RKO (cell line): ENCODE data around the gene COBLL1.
"Not testable (repeated sequence)": the region's sequence is repeated elsewhere in the genome, so short reads cannot be mapped to it uniquely, and the experiment has no call there.

ENCODE experiments used
- DNase-seq: peaks from one replicate; pipeline ENCODE4 v3.0.0-alpha.2; 2016; ENCODE audit warnings: low spot score

Gene COBLL1

GRCh38 chr2:164784376-164784775 is 57.2 kb downstream of the COBLL1 start:
- no peak for DNase-seq

DNA sequence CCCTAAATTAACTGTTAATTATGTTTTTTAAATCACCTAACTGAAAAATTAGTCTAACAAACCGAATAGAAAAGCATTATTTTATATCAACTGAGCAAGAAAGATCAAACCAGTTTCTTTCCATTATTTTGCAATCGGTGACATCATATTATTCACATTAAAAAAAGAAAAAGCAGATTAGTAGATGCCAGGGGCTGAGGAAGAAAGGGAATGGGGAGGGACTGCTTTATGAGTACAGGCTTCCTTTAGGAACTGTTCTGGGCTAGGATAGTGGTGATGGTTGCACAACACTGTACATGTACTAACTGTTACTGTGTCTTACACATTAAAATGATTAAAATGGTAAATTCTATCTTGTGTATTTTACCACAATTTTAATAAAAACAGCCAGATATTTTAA is 59.3 kb downstream of the COBLL1 start:
- DNase-seq, result no peak

DNA sequence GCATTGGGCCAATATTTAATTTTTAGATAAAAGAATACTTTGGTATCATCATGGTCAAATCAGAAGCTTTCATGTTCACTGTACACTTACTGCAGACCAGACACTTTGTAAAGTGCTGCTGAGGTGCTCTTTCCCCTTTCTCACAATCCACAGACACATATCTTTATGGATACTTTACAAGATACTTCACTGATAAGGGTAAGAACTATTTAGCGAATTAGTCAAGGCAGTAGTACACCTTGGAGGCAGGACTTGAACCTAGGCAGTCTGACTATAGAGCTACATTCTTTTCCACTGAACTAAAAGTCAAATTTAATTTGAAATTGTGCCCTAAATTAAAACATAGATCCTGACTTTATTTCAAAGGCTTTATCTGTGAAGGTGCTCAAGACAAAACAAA is 60.2 kb downstream of the COBLL1 start:
- no peak for DNase-seq

- no peak for DNase-seq
Observed at GRCh38 chr2:164780611-164781178, 60.9 kb downstream of the COBLL1 start.

DNA sequence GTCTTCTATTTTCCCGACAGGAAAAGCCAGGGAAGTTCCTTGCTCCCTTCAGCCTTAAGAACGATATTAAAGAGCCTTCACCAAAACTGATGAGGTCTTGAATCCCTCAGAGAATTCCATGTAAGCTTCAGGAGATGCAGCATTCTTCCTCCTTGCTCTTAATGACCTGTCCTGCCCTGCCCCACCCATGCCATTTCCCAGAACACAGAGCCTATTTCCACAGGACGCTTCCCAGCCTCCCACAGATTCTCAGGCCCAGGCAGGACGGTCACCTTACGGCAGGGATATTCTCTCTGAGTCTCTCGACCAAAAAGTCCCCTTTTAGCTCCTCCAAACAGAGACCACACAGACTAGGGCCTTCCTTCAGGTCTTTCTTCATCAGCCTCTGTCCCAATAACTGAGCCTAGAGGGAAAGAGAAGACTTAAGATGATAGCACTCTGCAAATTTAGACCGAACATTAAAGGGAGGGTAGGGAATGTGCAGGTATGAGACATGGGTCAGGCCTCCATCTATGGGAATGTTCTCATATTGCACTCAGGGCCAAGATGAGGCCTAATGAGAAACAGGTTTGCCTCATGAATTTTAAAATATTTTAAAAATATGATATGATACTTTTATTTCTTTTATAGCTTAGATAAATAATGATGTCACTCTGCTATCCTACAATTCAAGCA is 62.1 kb downstream of the COBLL1 start:
- no peak for DNase-seq

- DNase-seq, result no peak
Observed at GRCh38 chr2:164778723-164779122, 62.9 kb downstream of the COBLL1 start.

DNA sequence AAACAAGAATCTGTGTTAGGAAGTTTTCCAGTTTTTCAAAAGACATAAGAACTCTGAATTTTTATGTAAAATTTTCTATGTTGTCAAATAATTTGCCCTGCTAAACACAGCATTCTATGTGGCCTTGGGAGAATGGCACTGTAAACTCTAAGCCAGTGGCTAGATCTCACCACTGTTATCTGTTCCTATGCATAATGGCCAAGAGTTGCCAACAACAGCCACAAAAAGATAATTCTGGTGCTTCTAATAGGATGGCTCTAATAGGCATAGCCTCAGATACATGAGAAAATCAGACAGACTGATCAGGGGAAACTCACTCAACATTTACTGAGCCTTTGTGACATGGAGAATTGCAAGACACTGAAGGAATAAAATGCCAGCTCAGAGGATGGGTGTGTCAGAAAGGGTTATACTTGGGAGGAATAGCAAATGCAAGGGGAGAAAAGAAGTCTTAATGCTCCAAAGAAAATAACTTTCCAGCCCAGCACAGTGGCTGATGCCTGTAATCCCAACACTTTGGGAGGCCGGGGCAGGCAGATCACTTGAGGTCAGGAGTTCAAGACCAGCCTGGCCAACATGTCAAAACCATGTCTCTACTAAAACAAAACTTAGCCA is 63.7 kb downstream of the COBLL1 start:
- DNase-seq, result no peak

DNA sequence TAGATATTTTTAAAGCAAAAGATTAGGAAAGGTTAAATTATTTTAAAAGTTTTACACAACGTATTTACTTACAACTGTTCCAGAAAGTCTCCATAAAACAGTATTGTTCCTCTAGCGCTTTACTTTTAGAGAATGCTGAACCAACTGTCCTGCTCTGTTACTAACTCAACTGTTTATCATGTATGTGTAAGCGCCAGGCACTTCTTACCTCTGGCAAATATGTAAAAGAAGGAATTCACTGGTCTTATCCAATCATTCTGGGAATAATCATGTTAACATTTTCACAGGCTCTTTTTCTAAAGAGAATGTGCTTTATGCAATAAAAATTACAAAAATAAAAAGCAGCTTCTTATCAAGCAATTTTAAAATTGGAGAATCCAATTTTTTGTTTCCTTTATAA is 68.0 kb downstream of the COBLL1 start:
- DNase-seq, result no peak

DNA sequence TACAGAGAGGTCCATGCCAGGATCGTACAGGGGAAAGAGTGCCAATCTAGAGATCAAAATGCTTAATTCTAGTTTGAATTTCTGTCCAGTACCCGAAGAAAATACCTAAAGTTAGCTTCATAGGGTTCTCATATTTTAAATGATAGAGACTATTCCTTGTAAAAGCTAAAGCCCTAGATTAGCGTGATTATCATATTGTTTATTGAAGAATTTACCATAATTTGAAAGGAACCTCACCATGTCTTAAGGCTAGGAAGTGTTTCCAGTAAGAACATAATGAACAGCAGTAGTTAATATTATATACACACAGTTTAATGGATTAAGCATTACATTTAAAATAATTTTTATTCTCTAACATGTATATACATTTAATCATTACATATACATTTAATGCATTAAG is 68.5 kb downstream of the COBLL1 start:
- no peak for DNase-seq

DNA sequence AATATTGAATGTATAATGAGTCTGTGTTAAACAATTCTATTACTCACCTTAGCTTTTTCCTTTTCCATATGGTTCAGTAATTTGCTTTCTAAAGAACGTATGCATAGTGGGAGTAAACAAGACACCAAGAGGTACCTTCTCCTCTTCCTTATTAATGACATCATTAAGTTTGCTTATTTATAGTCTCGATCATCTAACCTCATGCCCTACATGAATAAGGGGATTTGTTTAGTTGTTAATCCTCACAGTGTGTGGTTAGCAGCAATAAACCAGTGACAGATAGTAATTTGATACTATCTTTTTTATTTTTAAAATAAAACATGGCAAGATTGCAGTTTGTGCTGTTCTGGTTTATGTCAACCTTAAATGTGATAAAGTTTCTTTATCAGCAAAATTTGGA is 69.7 kb downstream of the COBLL1 start:
- DNase-seq, result no peak

DNA sequence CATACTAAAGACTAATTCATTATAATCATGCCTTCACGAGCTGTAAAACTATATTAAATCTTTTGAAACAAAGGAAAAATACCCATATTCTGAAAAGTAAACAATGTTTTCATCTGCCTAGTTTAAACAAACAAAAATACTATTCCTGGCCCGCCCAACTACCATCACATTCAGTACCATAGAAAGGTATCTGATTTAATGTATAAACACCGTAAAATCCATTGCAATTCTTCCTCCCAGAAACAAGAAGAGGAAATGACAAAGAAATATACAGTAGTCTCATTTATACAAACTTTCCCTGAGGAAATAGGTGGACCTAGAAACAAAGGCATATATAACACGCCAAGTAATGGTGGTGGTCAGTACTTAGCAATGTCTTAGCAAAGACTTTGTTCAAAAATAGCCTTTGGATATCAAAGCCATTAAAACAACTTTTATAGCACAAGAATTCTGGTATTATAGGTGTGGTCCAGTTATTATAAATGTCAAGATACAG is 71.2 kb downstream of the COBLL1 start:
- no peak for DNase-seq

GRCh38 chr2:164766954-164767320 is 74.7 kb downstream of the COBLL1 start:
- no peak for DNase-seq

DNA sequence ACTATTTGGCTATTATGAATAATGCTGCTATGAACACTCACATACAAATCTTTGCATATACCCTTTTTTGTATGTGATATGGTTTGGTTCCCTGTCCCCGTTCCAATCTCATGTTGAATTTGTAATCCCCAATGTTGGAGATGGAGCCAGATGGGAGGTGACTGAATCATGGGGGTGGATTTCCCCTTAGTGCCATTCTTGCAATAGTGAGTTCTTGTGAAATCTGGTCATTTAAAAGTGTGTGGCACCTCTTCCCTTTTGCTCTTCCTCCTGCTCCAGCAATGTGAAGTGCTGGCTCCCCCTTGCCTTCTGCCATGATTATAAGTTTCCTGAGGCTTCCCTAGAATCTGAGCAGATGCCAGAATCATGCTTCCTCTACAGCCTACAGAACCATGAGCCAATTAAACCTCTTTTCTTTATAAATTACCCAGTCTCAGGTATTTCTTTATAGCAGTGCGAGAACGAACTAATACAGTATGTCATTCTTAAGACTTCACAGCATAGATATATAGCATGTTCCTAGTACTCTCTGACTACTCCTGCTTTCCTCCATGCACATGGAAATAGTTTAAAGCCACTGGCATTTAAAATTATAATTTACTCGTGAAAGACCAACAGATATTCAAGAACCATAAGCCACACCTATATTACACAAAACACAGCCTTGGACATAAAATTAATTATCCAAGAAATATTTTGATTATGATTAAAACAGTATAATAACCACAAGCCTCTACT is 75.2 kb downstream of the COBLL1 start:
- no peak for DNase-seq

- no peak for DNase-seq
Observed at GRCh38 chr2:164764996-164765395, 76.6 kb downstream of the COBLL1 start.

- no peak for DNase-seq
Observed at GRCh38 chr2:164764474-164764873, 77.1 kb downstream of the COBLL1 start.

- DNase-seq, result no peak
Observed at GRCh38 chr2:164763431-164763830, 78.2 kb downstream of the COBLL1 start.

DNA sequence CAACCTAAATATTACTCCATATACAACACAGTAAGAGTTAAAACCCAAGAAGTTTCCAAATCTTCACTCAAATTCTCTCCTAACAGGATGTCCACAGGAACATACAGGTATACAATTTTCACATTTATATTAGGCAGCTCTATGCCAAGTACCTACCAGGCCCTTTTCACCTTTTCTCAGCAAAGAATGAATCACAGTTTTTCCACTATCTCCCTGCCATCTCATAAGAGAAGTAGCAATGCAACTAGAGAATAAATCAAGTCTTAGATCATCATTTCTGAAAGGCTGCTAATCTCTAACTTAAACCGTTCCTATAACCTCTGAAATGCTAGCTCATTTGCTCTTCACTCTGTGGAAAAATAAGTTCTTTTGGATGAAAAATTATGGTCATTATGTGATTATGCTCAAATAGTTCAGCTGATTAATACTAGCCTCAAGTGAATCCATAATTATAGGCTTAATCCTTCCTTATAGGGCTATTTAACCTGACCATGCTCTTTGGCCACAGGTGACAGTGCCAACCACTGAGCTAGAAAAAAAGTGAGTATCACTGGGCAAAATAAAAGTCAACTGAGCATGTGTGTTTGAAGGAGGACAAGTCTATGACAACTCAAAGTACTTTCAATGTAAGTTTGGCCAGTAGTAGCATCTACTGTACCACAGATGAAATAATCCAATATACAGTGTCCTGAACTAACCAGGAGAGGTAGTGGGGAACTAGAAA is 79.7 kb downstream of the COBLL1 start:
- DNase-seq, result no peak

GRCh38 chr2:164761201-164761600 is 80.4 kb downstream of the COBLL1 start:
- DNase-seq, result not testable (repeated sequence)

- no peak for DNase-seq
Observed at GRCh38 chr2:164760179-164760578, 81.4 kb downstream of the COBLL1 start.

GRCh38 chr2:164757934-164758695 is 83.5 kb downstream of the COBLL1 start:
- no peak for DNase-seq

DNA sequence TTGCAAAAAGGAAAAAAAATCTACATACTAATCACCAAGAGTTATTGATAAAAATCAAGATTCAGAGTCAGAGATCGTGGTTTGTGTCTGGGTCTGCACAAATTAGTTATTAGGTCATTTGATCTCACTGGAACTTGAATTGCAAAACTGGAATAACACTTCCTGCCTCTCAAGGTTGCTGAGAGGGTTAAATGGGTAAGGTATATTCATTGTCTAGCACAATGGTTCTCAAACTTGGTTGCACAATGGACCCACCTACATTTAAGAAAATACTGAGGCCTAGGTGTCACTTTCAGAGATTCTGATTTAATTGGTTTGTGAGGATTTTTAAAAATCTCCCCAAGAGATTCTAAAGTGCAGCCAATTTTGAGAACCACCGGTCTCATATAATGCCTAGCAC is 84.8 kb downstream of the COBLL1 start:
- DNase-seq, result no peak

GRCh38 chr2:164755952-164756351 is 85.7 kb downstream of the COBLL1 start:
- no peak for DNase-seq
